Stimulated activated naive CD8-positive, alpha-beta T cell treated with anti-CD3 and anti-CD28 coated beads, Interleukin-15, amount 100 ng/mL, for 72 hours (primary cell): ENCODE measurements around the gene RANBP10.
A peak's percentile ranks its signal among the peaks of the same experiment; 100 is the strongest.

ENCODE experiments used
- ATAC-seq: fragments of 150-1000 bp; cut with Tn5 transposase; 2 replicates; pipeline ENCODE4 v1.10.0; 2021; ENCODE audit warnings: mild to moderate bottlenecking, moderate library complexity
- DNase-seq, 2 donors: peaks; one replicate each; pipeline ENCODE4 v3.0.0; 2021 to 2022
- H3K27ac Mint-ChIP-seq, 2 donors: one replicate each; pipeline ENCODE4 v1.8.0; 2022; ENCODE audit warnings: mild to moderate bottlenecking in 2 of 2, mixed read lengths in 2 of 2, moderate library complexity in 2 of 2
- H3K27me3 Mint-ChIP-seq: one replicate; pipeline ENCODE4 v1.8.0; 2022; ENCODE audit warnings: mixed read lengths
- H3K4me1 Mint-ChIP-seq: one replicate; pipeline ENCODE4 v1.8.0; 2022; ENCODE audit warnings: mild to moderate bottlenecking, mixed read lengths
- H3K4me3 Mint-ChIP-seq, 2 donors: one replicate each; pipeline ENCODE4 v1.8.0; 2022; ENCODE audit warnings: mild to moderate bottlenecking in 2 of 2, mixed read lengths in 2 of 2, moderate library complexity in 1 of 2
- H3K9me3 Mint-ChIP-seq, 2 donors: one replicate each; pipeline ENCODE4 v1.8.0; 2022; ENCODE audit warnings: mixed read lengths in 2 of 2

RANBP10 gene

DNA sequence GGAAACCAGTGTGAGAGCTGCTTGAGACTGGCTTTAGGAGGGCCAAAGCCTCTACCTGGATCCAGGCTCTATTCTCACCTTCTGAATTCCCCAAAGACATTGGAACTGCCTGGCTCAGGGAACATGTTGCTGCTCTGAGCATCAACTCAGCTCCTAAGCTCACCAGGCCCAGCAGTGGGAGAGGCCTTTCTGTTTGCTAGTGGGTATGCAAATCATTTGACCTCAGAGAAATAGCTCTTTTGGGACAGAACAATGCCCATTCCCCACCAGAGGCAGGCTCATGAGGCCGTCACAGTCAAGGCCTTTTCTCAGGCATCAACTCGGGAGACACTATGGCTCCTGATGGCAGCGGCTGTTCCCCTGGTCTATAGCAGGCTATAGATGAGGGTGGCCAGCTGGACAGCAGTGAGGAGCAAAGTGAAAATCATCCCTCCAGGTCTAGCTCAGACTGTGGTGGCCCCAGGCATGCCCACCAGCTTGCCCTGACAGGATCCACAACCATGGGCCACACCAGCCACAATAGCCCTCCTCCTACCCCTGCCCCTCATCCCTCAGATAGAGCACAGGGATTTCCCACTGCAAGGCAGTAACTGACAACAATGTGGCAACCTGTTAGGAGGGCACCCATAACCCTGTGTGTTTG lies 56.8 kb downstream of the RANBP10 start:
- Mint-ChIP-seq H3K27ac (peak overlapping the region in 1 of 2 donors; percentile 83), H3K27me3 (no peaks in the 10 kb centered on the region), H3K4me1 (no peaks in the 10 kb centered on the region), H3K4me3 (no peak overlapping the region), H3K9me3 (no peaks in the 10 kb centered on the region)
- ATAC-seq (no peak), DNase-seq (no peak)

DNA sequence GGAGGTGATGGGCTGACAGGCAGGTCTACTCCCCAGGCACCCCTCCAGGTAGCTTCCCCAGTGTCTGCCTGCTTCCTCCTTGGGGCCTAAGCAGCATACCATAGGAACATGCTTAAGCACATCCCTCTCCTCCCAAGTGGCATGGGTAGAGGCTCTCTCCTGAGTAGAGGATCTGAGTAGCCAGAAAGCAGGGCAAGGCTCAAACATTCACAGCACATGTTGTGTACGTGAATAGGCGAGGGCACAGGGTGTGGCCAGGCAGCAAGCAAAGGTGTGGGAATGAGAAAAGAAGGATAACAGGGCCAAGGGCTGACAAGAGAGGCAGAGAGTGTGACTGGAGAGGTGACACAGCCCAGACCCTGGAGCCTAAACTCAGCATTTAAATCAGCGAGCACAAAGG lies 57.5 kb downstream of the RANBP10 start:
- ATAC-seq (no peak), DNase-seq (no peak)
- no peaks in the 10 kb centered on the region for H3K27me3 Mint-ChIP-seq
- peak overlapping the region in 1 of 2 donors; percentile 93 for H3K27ac Mint-ChIP-seq
- no peaks in the 10 kb centered on the region for H3K4me1 Mint-ChIP-seq
- no peak overlapping the region for H3K4me3 Mint-ChIP-seq
- no peaks in the 10 kb centered on the region for H3K9me3 Mint-ChIP-seq

DNA sequence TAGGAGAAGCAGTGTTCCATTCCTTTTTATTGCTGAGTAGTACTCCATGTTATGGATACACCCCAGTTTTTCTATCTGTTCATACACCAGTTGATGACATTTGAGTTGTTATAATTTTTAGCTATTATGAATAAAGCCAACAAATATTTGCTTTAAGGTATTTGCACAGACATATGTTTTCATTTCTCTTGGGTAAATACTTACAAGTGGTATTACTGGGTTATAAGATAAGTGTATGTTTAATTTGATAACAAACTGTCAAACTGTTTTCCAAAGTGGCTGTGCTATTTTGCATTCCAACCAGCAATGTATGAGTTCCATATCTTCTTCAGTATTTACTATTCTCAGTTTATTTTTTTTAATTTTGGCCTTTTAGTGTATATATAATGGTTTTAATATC lies 59.5 kb downstream of the RANBP10 start:
- DNase-seq (no peak), ATAC-seq (no peak)
- no peak overlapping the region for H3K27ac Mint-ChIP-seq

DNA sequence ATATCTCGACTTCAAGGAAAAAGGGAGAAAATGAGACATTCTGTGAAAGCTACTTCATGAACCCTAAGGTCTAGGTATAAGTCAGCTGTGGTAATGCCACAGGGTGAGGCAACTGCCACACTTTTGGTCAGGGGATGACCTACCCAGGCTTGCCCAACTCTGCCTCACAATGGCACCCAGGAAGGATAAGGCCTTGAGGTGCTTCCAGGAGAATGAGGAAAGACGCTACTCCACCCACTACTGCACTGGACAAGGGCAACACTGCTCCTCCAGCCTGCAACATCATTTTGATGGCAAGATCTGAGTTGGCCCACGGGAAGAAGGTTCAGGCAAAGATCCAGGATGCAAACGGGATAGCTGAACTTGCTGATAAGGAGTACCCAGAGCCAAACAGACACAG lies 65.2 kb downstream of the RANBP10 start:
- Mint-ChIP-seq H3K4me3 (no peak overlapping the region), H3K27me3 (no peaks in the 10 kb centered on the region), H3K4me1 (no peaks in the 10 kb centered on the region), H3K27ac (no peak overlapping the region), H3K9me3 (no peaks in the 10 kb centered on the region)
- ATAC-seq (no peak), DNase-seq (no peak)

More for the DNA sequence above, 59.5 kb downstream of the RANBP10 start:
- H3K9me3 Mint-ChIP-seq, result no peaks in the 10 kb centered on the region
- no peaks in the 10 kb centered on the region for H3K27me3 Mint-ChIP-seq
- no peaks in the 10 kb centered on the region for H3K4me1 Mint-ChIP-seq
- no peak overlapping the region for H3K4me3 Mint-ChIP-seq

DNA sequence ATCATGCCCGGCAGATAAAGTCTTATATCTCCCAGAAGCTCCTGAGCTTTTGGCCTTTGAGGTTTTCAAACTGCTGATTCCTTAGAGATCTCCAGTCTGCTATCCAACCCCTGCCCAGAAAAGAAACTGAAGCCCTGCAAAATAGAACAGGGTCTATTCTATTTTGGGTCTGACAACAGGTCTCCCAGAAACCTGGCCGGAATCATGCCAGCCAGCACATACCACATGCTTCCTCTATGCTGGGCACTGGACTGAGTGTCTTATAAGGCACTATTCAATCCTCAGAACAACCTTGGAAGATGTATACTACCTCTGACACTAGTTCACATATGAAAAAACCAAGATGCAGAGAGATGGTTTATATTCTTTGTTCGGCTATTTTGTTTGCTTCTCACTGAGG lies 66.0 kb downstream of the RANBP10 start:
- H3K27ac Mint-ChIP-seq, result no peak overlapping the region
- DNase-seq (no peak), ATAC-seq (no peak)
- no peaks in the 10 kb centered on the region for H3K9me3 Mint-ChIP-seq
- H3K4me3 Mint-ChIP-seq, result no peak overlapping the region
- no peaks in the 10 kb centered on the region for H3K27me3 Mint-ChIP-seq
- H3K4me1 Mint-ChIP-seq, result no peaks in the 10 kb centered on the region

DNA sequence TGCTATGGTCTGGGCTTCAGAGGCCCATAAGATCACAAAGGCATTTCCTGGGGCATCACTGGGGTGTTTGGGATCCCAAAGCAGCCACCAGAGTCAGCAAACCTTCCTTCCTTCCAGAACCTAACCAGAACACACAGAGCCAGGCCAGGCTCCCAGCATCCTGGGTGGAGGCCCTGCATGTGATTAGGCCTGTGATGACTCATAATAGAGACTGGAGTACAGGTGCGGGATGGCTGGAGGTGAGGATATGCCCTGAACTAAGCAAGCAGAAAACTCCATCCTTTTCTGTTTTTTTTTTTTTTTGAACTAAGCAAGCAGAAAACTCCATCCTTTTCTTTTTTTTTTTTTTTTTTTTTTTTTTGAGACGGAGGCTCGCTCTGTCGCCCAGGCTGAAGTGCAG lies 69.5 kb downstream of the RANBP10 start:
- no peaks in the 10 kb centered on the region for H3K9me3 Mint-ChIP-seq
- DNase-seq (no peak), ATAC-seq (no peak)
- H3K27ac Mint-ChIP-seq, result no peak overlapping the region
- no peaks in the 10 kb centered on the region for H3K27me3 Mint-ChIP-seq
- no peak overlapping the region for H3K4me3 Mint-ChIP-seq
- H3K4me1 Mint-ChIP-seq, result no peaks in the 10 kb centered on the region

DNA sequence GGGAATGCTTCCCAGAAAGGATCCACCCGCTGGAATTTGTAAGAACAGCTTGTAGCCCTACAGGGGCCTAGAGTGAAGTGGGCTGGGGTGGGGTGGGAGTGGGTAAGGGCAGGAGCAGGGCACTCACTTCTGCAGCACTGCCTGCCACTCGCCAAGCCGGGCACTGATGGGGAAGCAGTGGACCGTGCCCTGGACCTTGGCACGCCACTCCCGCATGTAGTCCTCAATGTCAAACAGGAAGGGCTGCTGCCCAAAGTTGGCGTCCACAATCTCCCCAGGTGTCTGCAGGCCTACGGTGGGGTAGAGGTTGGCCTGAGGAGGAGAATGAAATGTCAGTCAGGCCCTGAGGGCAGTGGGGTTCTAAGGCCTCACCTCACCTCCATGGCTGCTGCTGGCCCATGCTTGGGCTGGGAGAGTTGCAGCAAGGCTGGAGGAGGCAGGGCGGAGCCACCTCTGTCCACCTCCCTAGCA lies 71.6 kb downstream of the RANBP10 start:
- Mint-ChIP-seq H3K27ac (peak overlapping the region in 1 of 2 donors; percentile 30), H3K4me1 (no peaks in the 10 kb centered on the region), H3K27me3 (no peaks in the 10 kb centered on the region), H3K9me3 (no peaks in the 10 kb centered on the region), H3K4me3 (no peak overlapping the region)
- ATAC-seq (no peak), DNase-seq (no peak)

DNA sequence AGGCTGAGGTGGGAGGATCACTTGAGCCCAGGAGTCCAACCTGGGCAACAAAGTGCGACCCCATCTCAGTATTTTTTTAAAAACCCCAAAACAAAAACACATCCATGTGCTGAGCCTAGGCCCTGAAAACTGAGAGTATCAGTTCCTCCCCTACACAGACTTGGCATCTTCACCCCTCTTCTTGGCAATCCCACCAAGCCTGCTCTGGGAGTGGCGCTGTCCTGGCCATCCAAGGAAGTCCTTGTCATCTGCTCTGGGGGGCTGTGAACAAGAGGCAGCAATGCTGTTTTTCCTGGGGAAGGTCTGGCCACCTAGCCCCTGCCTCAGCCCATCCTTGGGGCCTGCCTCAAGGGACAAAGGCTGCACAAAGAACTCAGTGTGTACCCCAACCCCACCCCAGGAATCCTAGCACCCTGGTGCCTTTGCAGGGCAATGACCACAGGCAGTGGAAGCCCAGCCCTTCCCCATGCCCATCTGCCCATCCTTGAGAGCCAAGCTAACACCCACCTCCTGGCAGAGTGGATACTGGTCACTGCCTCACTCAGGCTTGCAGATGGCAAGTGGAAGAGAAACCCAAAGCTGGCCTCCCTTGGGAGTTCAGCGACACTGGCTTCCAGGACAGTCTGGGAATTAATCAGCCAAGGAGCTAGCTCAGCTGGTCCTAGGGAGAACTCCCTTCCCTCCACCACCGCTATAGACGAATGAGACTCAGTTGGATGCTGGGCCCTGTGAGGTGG lies 72.5 kb downstream of the RANBP10 start:
- DNase-seq (no peak), ATAC-seq (no peak)
- Mint-ChIP-seq H3K4me3 (no peak overlapping the region), H3K9me3 (no peaks in the 10 kb centered on the region), H3K27ac (no peak overlapping the region), H3K27me3 (no peaks in the 10 kb centered on the region), H3K4me1 (no peaks in the 10 kb centered on the region)

DNA sequence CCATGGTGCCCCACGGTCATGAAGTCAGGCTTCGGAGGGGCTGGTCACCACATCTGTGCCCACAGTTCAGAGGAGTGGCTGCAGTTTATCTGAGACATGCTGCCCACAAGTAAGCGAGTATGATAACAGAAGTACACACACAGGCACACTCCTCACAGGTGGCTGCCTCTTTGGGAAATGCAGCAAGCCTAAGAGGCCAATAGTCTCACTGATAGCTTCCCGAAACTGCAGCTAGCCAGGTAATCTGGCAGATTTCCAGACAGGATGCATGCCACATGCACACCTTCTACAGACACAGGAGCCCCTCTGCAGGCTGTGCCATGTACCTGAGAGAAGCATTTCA lies 74.6 kb downstream of the RANBP10 start:
- Mint-ChIP-seq H3K9me3 (no peaks in the 10 kb centered on the region), H3K4me1 (no peaks in the 10 kb centered on the region), H3K27ac (no peak overlapping the region), H3K27me3 (no peaks in the 10 kb centered on the region), H3K4me3 (no peak overlapping the region)
- ATAC-seq, result no peak
- DNase-seq, result no peak

DNA sequence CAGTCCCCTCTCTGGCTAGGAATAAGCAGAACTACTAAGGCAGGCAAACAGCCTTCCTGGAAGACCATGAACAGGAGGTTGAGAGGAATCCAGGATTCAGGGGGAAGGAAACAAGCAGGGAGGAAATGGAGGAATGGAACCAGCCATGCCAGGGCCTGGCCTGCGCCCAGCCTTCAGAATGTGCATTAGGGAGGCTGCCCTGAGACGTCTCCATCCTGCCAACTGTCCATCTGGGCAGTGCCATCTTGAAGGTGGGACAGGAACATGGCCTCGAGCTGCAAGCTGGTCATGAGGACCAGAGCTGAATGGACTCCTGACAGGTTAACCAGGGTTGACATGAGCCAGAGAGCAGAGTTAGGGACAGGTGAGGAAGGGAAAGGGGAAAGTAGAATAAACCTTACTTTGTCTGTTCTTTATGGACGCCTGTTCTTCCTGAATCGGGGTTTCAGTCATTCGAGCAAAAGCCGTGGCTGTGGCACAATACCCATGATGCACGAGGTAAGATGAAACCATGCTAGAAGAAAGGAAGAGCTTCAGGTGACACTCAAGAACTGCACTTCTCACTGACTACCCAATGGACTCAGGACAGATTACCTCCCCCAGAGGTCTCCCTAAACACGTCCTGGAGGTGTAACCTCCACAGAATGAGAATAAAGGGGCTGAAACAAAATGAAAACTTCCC lies 75.1 kb downstream of the RANBP10 start:
- no peak for DNase-seq
- Mint-ChIP-seq H3K27ac (peak overlapping the region in 1 of 2 donors; percentile 58), H3K4me1 (no peaks in the 10 kb centered on the region), H3K4me3 (no peak overlapping the region), H3K27me3 (no peaks in the 10 kb centered on the region), H3K9me3 (no peaks in the 10 kb centered on the region)
- no peak for ATAC-seq

DNA sequence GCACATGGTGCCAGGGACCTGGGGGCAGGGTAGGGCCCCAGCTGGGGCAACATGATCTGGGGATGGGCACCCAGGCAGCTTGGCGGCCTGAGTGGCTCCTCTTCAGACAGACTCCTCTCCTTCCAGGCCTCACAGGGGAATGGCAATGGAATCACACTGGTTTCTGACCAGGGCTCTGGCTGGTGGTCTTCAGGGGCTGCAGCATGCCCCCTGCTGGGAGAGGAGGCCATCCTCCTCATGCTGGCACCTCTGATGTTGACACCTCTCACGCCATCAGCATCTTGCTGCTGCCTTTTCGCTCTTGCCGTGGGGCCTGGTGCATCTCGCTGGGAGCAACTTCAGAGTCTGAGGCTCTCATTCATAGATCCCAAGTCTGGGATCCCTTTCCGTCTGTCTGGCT lies 76.0 kb downstream of the RANBP10 start:
- Mint-ChIP-seq H3K9me3 (no peaks in the 10 kb centered on the region), H3K4me3 (no peak overlapping the region), H3K27me3 (no peaks in the 10 kb centered on the region), H3K27ac (peak overlapping the region in 1 of 2 donors; percentile 86), H3K4me1 (no peaks in the 10 kb centered on the region)
- ATAC-seq (no peak), DNase-seq (no peak)

DNA sequence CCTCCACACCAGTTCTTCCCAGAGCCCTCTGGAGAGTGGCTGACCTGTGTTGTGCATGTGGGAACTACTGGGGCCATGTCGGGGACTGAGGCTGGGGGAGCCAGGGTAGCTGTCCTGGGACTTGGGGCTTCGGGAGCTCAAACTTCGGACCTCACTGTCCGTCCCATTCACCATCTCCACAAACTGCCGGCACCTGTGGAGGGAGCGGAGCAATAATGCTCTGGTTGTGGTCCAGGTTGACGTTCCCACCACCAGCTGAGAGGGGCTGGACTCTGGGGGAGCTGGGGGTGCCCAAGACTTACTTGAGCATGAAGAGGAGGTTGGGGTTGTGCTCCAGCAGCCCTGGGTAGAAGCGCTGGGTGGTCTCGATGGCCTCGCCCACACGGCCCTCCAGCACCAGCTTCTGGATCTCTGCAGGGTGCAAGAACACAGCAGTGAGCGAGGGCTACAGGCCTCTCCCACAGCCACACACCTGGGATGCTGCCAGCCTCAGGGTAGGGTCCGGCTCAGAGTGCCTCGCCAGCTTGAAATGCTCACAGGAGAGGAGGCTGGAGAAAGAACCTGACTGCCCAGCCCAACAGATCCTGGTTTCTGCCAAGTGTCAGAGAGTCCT lies 76.6 kb downstream of the RANBP10 start:
- ATAC-seq, result no peak
- H3K4me1 Mint-ChIP-seq, result no peaks in the 10 kb centered on the region
- H3K27me3 Mint-ChIP-seq, result no peaks in the 10 kb centered on the region
- no peak overlapping the region for H3K4me3 Mint-ChIP-seq
- H3K9me3 Mint-ChIP-seq, result no peaks in the 10 kb centered on the region
- H3K27ac Mint-ChIP-seq, result peak overlapping the region; percentile 14 to 62
- DNase-seq, result no peak

DNA sequence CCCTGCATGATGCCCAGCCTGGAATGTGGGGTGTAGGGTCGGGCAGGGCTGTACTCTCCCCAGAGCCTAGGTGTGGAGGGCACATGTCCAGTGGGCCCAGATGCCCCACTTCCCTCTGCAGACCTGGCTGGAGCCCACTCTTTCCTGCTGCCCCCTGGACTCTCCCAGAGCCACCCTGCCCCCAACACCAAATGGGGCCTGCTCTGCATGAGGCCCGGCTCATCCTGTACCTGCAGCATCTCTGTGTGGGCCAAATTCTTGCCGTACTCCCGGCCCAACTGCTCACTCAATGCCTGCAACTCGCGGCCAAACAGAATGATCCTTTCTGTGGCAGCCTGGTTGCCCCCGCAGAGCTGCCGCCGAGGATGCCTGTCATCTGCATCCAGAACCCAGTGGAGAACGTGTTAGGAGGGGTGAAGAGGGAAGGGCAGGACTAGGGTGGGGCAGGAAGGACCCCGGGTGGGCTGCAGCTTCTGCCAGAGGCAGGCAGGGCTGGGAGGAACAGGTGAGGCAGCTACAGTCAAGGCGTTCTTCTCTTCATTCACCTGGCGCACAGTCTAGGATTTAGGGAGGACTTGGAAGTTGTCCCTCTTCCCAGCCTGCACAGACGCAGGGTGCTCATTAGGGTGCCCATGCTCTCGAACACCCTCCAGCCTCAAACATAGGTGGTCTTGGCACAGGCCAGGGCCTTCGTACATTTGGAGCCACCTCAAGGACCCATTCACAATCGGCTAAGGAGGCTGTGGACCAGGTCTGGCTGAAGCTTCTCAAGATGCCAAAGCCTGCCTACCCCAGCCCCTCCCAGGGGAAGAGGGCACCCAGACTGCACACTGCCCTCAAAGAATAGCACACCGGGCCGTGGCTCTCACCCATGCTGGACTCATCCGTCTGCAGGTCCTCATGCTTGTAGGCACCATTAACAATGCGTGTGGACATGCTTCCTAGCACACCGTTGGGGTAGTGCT lies 78.6 kb downstream of the RANBP10 start:
- H3K27me3 Mint-ChIP-seq, result no peaks in the 10 kb centered on the region
- no peak overlapping the region for H3K27ac Mint-ChIP-seq
- H3K9me3 Mint-ChIP-seq, result no peaks in the 10 kb centered on the region
- ATAC-seq (no peak), DNase-seq (no peak)
- H3K4me1 Mint-ChIP-seq, result no peaks in the 10 kb centered on the region
- peak overlapping the region in 1 of 2 donors; percentile 6 for H3K4me3 Mint-ChIP-seq

DNA sequence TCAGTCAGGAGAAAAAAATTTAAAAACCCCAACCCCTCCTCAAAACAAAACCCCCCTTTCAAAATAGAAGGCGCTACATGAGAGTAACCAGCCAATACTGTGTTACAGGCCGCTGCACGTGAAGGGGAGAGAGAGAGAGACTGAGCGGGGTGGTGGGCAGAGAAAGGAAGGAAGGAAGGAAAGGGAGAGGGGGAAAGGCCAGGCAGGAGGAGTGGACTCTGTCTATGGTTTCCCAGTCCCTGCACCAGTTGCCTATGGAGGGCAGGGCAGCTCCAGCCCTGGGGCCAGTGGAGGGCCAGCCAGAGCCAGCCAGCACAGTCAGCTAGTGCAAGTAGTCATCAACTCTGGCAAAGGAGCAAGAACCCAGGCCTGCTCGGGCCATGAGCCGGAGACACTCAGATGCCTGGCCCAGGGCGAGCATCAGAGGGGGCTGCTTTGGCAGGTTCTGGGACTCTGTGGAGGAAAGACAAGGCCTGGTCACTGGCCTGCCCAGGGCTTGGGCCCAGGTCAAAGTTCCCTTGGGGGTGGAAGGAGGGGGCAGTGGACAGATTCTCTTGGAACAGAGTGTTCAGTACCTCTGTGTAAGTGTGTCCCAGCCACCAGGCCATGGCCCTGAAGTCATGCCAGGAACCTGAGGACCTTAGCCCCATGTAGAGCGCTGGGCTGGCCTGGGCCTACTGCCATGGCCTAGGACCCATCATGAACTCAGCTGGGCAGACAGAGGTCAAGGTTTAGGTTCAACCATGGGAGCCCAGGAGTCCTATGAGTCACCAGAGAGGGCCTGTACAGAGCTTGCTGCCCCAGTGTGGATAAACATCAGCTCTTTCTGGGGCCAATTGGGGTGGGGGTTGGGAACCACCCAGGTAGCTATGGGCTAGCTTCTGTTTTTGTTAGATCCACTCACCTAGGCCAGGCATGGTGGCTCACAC lies 80.0 kb downstream of the RANBP10 start:
- Mint-ChIP-seq H3K4me3 (no peak overlapping the region), H3K9me3 (no peaks in the 10 kb centered on the region), H3K27ac (peak overlapping the region; percentile 46 to 76), H3K27me3 (no peaks in the 10 kb centered on the region), H3K4me1 (no peaks in the 10 kb centered on the region)
- DNase-seq (no peak), ATAC-seq (no peak)
